Astrocyte of the cerebellum (primary cell): Measurements from ENCODE around the gene ASB16.

Experiments used
- DNase-seq: peaks from one replicate; pipeline ENCODE4 v3.0.0-alpha.2; 2011; ENCODE audit warnings: low read depth
- H3K4me3 ChIP-seq: 2 replicates; pipeline ENCODE4 v1.5.1; 2011; ENCODE audit warnings: mild to moderate bottlenecking, low read depth, low read length, moderate library complexity
- CTCF ChIP-seq: IDR thresholded peaks from 2 replicates; pipeline ENCODE4 v1.5.1; 2012; ENCODE audit warnings: low read length, low read depth, moderate library complexity, mild to moderate bottlenecking; ENCODE audit errors: missing control alignments
- in situ Hi-C: cut with HindIII; loops from 2 replicates; pipeline ENCODE4 v1.10.0; 2017; ENCODE audit warnings: low sequenced_read_pairs

ASB16 gene

GRCh38 chr17:44171931-44172455, 1.5 kb downstream of the ASB16 start:
- DNase-seq, result no peak
- TF ChIP-seq CTCF, result no peak
- H3K4me3 ChIP-seq, result no peak overlapping the region
- in situ Hi-C loops, result no loop called here

GRCh38 chr17:44174427-44174826, 3.9 kb downstream of the ASB16 start:
- DNase-seq, result no peak
- no peak for TF ChIP-seq CTCF
- H3K4me3 ChIP-seq, result no peak overlapping the region
- in situ Hi-C loops, result no loop called here

GRCh38 chr17:44176257-44176656, 5.8 kb downstream of the ASB16 start:
- no peak for DNase-seq
- in situ Hi-C loops, result no loop called here
- H3K4me3 ChIP-seq, result no peak overlapping the region
- no peak for TF ChIP-seq CTCF

GRCh38 chr17:44176671-44177501, 6.4 kb downstream of the ASB16 start:
- no peak for TF ChIP-seq CTCF
- no peak overlapping the region for H3K4me3 ChIP-seq
- in situ Hi-C loops, result no loop called here
- DNase-seq, result no peak

- no peak for TF ChIP-seq CTCF
- no peak overlapping the region for H3K4me3 ChIP-seq
- in situ Hi-C loops, result no loop called here
- DNase-seq, result no peak
Observed at GRCh38 chr17:44177640-44178039, 7.1 kb downstream of the ASB16 start.

- H3K4me3 ChIP-seq, result no peak overlapping the region
- DNase-seq, result no peak
Observed at GRCh38 chr17:44178133-44178532, 7.6 kb downstream of the ASB16 start.

More at GRCh38 chr17:44178133-44178532, 7.6 kb downstream of the ASB16 start:
- no peak for TF ChIP-seq CTCF
- in situ Hi-C loops, result no loop called here
